Breast epithelium (tissue), 3 donors: ENCODE results near the gene PARP15.

Experiments
- POLR2A ChIP-seq: fragments of 450-650 bp; IDR thresholded peaks from one replicate; pipeline ENCODE4 v1.6.1; 2016; ENCODE audit warnings: antibody characterized with exemption, mild to moderate bottlenecking, moderate library complexity
- POLR2AphosphoS5 ChIP-seq, 3 donors: sonication (generic); formaldehyde crosslinking; IDR thresholded peaks; one replicate each; pipeline ENCODE4 v1.6.1; 2017; ENCODE audit warnings: antibody characterized with exemption in 3 of 3
- TF ChIP-seq, protein P1 (sequence below), 3 donors: fragments of 450-650 bp; IDR thresholded peaks; one replicate each; pipeline ENCODE4 v1.5.1; 2016 to 2017; ENCODE audit warnings: antibody characterized with exemption in 3 of 3, mild to moderate bottlenecking in 3 of 3, moderate library complexity in 3 of 3

GRCh38 chr3:122577409-122578031 lies at the start of gene PARP15:
- TF ChIP-seq, protein P1, sequence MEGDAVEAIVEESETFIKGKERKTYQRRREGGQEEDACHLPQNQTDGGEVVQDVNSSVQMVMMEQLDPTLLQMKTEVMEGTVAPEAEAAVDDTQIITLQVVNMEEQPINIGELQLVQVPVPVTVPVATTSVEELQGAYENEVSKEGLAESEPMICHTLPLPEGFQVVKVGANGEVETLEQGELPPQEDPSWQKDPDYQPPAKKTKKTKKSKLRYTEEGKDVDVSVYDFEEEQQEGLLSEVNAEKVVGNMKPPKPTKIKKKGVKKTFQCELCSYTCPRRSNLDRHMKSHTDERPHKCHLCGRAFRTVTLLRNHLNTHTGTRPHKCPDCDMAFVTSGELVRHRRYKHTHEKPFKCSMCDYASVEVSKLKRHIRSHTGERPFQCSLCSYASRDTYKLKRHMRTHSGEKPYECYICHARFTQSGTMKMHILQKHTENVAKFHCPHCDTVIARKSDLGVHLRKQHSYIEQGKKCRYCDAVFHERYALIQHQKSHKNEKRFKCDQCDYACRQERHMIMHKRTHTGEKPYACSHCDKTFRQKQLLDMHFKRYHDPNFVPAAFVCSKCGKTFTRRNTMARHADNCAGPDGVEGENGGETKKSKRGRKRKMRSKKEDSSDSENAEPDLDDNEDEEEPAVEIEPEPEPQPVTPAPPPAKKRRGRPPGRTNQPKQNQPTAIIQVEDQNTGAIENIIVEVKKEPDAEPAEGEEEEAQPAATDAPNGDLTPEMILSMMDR (IDR thresholded peaks at IDR 0.05): no peak
- TF ChIP-seq POLR2A: no peak
- TF ChIP-seq POLR2AphosphoS5 (IDR thresholded peaks at IDR 0.05): no peak
